SU-DHL-6 (cell line): Measurements from ENCODE around the gene LPAR5.
A peak's percentile ranks its signal among the peaks of the same experiment; 100 is the strongest.

ENCODE experiments used
- H2AFZ ChIP-seq: fragments of 200-600 bp; sonication (generic); 2 replicates; pipeline ENCODE4 v1.6.1; 2014; ENCODE audit warnings: low read depth, mild to moderate bottlenecking, moderate library complexity, mixed read lengths, antibody characterized with exemption, low read length; ENCODE audit not compliant: severe bottlenecking
- H3F3A ChIP-seq: fragments of 200-600 bp; shearing (Covaris generic); 2 replicates; pipeline ENCODE4 v1.6.0; 2016; ENCODE audit warnings: antibody characterized with exemption, mild to moderate bottlenecking; ENCODE audit not compliant: insufficient read depth
- H3K27ac ChIP-seq: fragments of 200-600 bp; sonication (generic); 2 replicates; pipeline ENCODE4 v1.5.1; 2016; ENCODE audit warnings: low read depth, mild to moderate bottlenecking, low read length, moderate library complexity, mixed read lengths
- H3K27me3 ChIP-seq: fragments of 200-600 bp; sonication (generic), shearing (Covaris generic); 2 replicates; pipeline ENCODE4 v1.6.0; 2014; ENCODE audit warnings: mild to moderate bottlenecking, low read length
- H3K36me3 ChIP-seq: fragments of 200-600 bp; sonication (generic); 2 replicates; pipeline ENCODE4 v1.6.1; 2014; ENCODE audit warnings: mild to moderate bottlenecking, low read length, mixed read lengths
- H3K4me2 ChIP-seq: fragments of 300-600, 200-600 bp; shearing (Covaris generic), sonication (generic); 2 replicates; pipeline ENCODE4 v1.6.0; 2014; ENCODE audit warnings: low read length, low read depth, mild to moderate bottlenecking; ENCODE audit not compliant: poor library complexity, severe bottlenecking
- H3K4me3 ChIP-seq: fragments of 200-600 bp; sonication (generic); 2 replicates; pipeline ENCODE4 v1.5.1; 2014; ENCODE audit warnings: antibody characterized with exemption, low read length, mild to moderate bottlenecking, mixed read lengths; ENCODE audit not compliant: insufficient read depth, poor library complexity, severe bottlenecking
- H3K79me2 ChIP-seq: fragments of 200-600 bp; sonication (generic); 2 replicates; pipeline ENCODE4 v1.6.1; 2014; ENCODE audit warnings: mild to moderate bottlenecking, low read length, moderate library complexity; ENCODE audit not compliant: insufficient read depth
- H3K9ac ChIP-seq: fragments of 200-600 bp; sonication (generic); 2 replicates; pipeline ENCODE4 v1.7.0; 2014; ENCODE audit warnings: mild to moderate bottlenecking, low read length
- H3K9me2 ChIP-seq: fragments of 200-600 bp; sonication (generic); replicated peaks from 2 replicates; pipeline ENCODE4 v1.6.1; 2014; ENCODE audit warnings: low read length; ENCODE audit not compliant: insufficient read depth
- H3K9me3 ChIP-seq: fragments of 200-600 bp; sonication (generic); 2 replicates; pipeline ENCODE4 v1.6.1; 2014; ENCODE audit warnings: low read length, mixed read lengths; ENCODE audit not compliant: insufficient read depth
- H4K20me1 ChIP-seq: fragments of 200-600 bp; sonication (generic); 2 replicates; pipeline ENCODE4 v1.6.1; 2014; ENCODE audit warnings: low read depth, mild to moderate bottlenecking, antibody characterized with exemption, low read length, moderate library complexity, mixed read lengths
- CTCF ChIP-seq: fragments of 200-600 bp; sonication (generic); IDR thresholded peaks from one replicate; pipeline ENCODE4 v1.5.1; 2017; ENCODE audit warnings: antibody characterized with exemption, mild to moderate bottlenecking, low read length, moderate library complexity; ENCODE audit not compliant: insufficient read depth, poor library complexity, severe bottlenecking
- EZH2phosphoT487 ChIP-seq: fragments of 200-600 bp; sonication (generic), shearing (Covaris generic); conservative IDR thresholded peaks from 2 replicates; pipeline ENCODE4 v1.6.1; 2018; ENCODE audit warnings: mild to moderate bottlenecking, antibody characterized with exemption, low read length, moderate library complexity, mixed read lengths

LPAR5 gene

GRCh38 chr12:6606331-6607131, 29.2 kb downstream of the LPAR5 start:
- Histone ChIP-seq H3K9ac (peak overlapping the region; percentile 89), H3F3A (peaks cover 27% of the 10 kb centered on the region), H3K79me2 (peaks cover 44% of the 10 kb centered on the region), H3K4me3 (peak overlapping the region; percentile 63), H3K9me3 (no peaks in the 10 kb centered on the region), H3K36me3 (0 out of 2 replicates have a peak, but pooled peaks cover 1% of the 10 kb centered on the region), H3K9me2 (no peaks in the 10 kb centered on the region), H2AFZ (peak overlapping the region; percentile 13), H3K4me2 (peak overlapping the region; percentile 61), H3K27ac (peak overlapping the region; percentile 56), H3K27me3 (no peaks in the 10 kb centered on the region), H4K20me1 (peaks cover 7% of the 10 kb centered on the region; the same call in 1 of the 2 replicates)
- TF ChIP-seq EZH2phosphoT487 (no peak), CTCF (no peak)

- Histone ChIP-seq H3K4me3 (peak overlapping the region; percentile 63), H3K79me2 (peaks cover 44% of the 10 kb centered on the region), H3K27ac (peak overlapping the region; percentile 56), H3K36me3 (0 out of 2 replicates have a peak, but pooled peaks cover 6% of the 10 kb centered on the region), H3K4me2 (peak overlapping the region; percentile 61), H3K9me2 (no peaks in the 10 kb centered on the region), H4K20me1 (peaks cover 7% of the 10 kb centered on the region; the same call in 1 of the 2 replicates), H3K9ac (peak overlapping the region; percentile 89), H3K27me3 (no peaks in the 10 kb centered on the region), H3F3A (peaks cover 24% of the 10 kb centered on the region), H3K9me3 (no peaks in the 10 kb centered on the region), H2AFZ (no peak overlapping the region)
- TF ChIP-seq CTCF (no peak), EZH2phosphoT487 (no peak)
Observed at GRCh38 chr12:6605421-6606330, 30.1 kb downstream of the LPAR5 start.

- Histone ChIP-seq H3K9me2 (no peaks in the 10 kb centered on the region), H2AFZ (no peak overlapping the region), H3K4me3 (peak overlapping the region; percentile 63), H3K9me3 (no peaks in the 10 kb centered on the region), H3K36me3 (peaks cover 8% of the 10 kb centered on the region; the same call in 1 of the 2 replicates), H4K20me1 (peaks cover 7% of the 10 kb centered on the region; the same call in 1 of the 2 replicates), H3K4me2 (peak overlapping the region; percentile 61), H3K9ac (peak overlapping the region; percentile 89; the same call in 1 of the 2 replicates), H3F3A (peaks cover 19% of the 10 kb centered on the region), H3K27me3 (no peaks in the 10 kb centered on the region), H3K79me2 (peaks cover 44% of the 10 kb centered on the region), H3K27ac (no peak overlapping the region)
- TF ChIP-seq EZH2phosphoT487 (no peak), CTCF (no peak)
Observed at GRCh38 chr12:6604259-6605029, 31.3 kb downstream of the LPAR5 start.
